Right ventricle myocardium superior (tissue), 1 donor: ENCODE results near the gene HLX. TPM values are rescaled to one million over a fixed set of nuclear protein-coding genes. Genes with fewer than 3 reads are reported as not detected.

ENCODE experiments used
- ATAC-seq: fragments of 200-7000 bp; cut with Tn5 transposase; one replicate; pipeline ENCODE4 v1.9.1; 2020; ENCODE audit warnings: mild to moderate bottlenecking; ENCODE audit not compliant: poor library complexity
- DNase-seq: peaks from one replicate; pipeline ENCODE4 v3.0.0-alpha.2; 2020
- intact Hi-C: fragments of 100-400 bp; cut with DNase I; formaldehyde crosslinking; loops from one replicate; pipeline ENCODE4 v1.11.2; 2022
- long read RNA-seq: library from polyadenylated mRNA; unstranded; transcript quantifications from one replicate; pipeline ENCODE4 v2.0.0, GENCODE V29; 2021
- total RNA-seq: library from RNA; stranded (reverse); fragmentation: NEBNext Ultra II Directional; extraction: Animal tissue kit (Norgen Biotek cat#: 25700); gene quantifications from one replicate; pipeline ENCODE4 v1.2.1, GENCODE V29; 2021
- donor health status: DM: no; HTN: yes; CAD: no; lungs with severe emphysema.

Gene HLX
- 5.6 TPM for total RNA-seq
- long read RNA-seq, transcript HLX-201 (4 exons, 2,280 nt): major isoform, 8 of 9 reads
- long read RNA-seq, partial matches to known transcripts: 0 of 9 reads
- long read RNA-seq, other reads (novel, unspliced or antisense): 1 of 9 reads

GRCh38 chr1:220879076-220879508, at the start of gene HLX:
TSS of gene HLX (plus strand) at chr1:220879443. CDS start at chr1:220879858, 415 bp downstream.
- DNase-seq (peak; percentile 95), ATAC-seq (peak; percentile 92)

GRCh38 chr1:220833436-220833835, 45.8 kb upstream of the HLX start:
- DNase-seq: no peak
- intact Hi-C loops: no loop called here
- ATAC-seq: no peak

More at GRCh38 chr1:220879076-220879508, at the start of gene HLX:
- intact Hi-C loops: loop anchor here (10.0 kb wide), 1 partner anchor 396 kb away; no protein-coding TSS in a partner anchor

DNA sequence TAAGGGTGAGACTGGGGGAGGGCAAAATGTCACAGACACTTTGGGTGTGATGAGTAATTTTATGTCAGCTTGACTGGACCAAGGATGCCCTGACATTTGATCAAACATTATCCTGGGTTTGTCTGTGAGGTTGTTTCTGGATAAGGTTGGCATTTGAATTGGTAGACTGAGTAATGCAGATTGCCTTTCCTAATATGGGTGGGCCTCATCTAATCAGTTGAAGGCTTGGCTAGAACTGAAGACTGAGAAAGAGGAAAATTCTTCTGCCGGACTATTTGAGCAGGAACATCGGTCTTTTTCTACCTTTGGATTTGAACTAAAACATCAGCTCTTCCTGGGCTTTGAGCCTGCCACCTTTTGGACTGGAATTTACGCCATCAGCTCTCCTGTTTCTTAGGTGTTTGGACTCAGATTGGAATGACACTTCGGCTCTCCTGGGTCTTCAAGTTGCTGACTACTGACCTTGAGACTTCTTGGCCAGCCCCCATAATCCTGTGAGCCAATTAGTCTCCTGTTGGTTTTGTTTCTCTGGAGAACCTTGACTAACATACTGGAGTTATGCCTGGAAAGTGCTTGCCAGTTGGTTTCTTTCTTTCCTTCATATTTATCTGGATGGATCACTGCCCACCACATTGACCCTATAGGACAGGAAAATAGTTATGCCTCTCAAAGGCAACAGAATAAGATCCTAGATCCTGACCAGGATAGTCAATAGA, 44.9 kb upstream of the HLX start:
- intact Hi-C loops: no loop called here
- DNase-seq: no peak
- ATAC-seq: no peak

DNA sequence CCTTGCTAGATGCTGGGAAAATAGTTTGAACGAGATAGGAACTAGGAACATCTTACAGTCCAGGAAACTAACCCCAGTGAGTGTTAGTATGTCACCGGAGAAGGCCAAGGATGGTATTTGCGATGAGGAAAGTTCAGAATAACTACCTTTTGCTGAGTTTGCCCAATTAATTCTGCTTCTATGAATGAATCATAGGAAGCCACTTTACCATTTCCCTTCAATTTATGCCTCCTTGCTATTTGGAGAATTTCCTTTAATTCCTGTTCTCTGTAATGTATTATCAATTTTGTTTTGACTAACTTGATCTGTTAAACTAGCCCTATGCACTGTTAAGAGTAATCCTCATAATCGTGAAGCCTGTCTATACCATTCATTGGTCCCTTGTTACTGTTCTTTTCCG, 40.7 kb upstream of the HLX start:
- DNase-seq: no peak
- ATAC-seq: no peak
- intact Hi-C loops: no loop called here

DNA sequence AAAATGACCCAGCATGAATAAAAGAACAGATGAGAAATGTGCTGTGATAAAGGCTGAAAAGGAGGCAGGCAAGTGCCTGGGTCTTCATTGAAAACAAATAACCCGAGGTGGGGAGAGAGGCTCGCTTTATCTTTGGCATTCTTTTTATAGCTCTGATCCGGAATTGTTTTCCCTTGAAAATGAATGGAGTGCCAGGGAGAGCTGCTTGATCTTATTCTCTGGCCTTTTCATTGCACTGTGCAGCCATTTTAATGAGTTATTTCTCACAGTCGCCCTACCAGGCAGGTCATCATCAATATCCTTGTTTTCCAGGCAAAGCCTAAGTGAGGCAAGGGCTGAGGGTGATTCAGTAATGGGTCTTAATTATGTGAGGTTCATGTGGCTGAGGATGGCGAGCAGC, 39.8 kb upstream of the HLX start:
- DNase-seq (no peak), ATAC-seq (no peak)
- intact Hi-C loops: no loop called here

GRCh38 chr1:220841293-220841692, 38.0 kb upstream of the HLX start:
- ATAC-seq (no peak), DNase-seq (no peak)
- intact Hi-C loops: no loop called here

DNA sequence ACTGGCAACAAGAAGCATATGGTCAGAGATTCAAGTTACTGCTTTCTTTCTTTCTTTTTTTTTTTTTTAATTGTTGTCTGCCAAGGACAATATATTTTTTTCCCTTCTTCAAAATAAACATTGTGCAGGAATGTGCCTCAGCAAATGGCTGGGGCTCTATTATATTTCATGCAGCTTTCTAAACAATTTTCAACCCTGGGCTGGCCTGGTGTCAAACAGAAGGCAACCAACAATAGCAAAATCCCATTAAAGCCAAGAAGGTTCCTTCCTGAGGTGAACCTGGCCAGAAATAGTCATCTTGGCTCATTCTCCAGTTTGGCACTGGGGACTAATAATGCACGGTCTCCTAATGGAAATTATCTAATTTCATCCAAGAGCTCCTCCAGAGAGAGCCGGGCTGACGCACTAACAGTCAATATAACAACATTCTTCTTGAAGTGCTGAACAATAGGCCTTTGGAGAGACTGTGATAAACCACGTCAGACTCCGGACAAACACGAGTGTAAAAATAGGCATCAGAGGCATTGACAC, 35.7 kb upstream of the HLX start:
- DNase-seq: peak; percentile 58
- ATAC-seq: peak; percentile 94
- intact Hi-C loops: loop anchor here (2.0 kb wide), 1 partner anchor 33 kb away; no protein-coding TSS in a partner anchor

DNA sequence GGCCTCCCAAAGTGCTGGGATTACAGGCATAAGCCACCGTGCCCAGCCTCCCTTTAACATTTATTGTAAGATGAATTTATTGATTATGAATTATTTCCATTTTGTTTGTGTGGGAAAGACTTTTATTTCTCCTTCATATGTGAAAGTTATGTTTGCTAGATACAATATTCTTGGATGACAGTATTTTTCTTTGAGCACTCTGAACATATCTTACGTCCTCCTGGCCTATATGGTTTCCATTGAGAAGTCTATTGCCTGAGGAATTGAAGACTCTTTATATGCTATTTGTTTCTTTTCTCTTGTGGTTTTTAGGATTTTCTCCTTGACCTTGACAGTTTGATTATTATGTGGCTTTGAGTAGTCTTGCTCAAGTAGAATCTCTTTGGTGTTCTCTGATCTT, 26.8 kb upstream of the HLX start:
- DNase-seq: no peak
- intact Hi-C loops: no loop called here
- ATAC-seq: no peak

DNA sequence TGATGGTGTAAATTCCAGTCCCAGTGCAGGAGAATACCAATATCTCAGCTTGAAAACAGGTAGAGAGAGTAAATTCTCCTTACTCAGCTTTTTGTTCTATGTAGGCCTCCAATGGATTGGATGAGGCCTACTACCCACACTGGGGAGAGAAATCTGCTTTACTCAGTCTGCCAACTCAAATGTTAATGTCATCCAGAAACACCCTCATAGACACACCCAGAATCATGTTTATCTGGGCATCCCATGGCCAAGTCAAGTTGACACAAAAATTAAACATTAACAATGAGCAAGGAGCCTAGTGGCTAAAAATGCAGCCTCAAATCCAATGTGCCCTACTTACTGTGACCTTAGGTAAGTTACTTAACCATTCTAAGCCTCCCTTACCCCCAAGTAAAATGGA, 6.9 kb upstream of the HLX start:
- intact Hi-C loops: loop anchor here (5.0 to 10.0 kb wide), 2 partner anchors 403 to 565 kb away; no protein-coding TSS in a partner anchor
- no peak for ATAC-seq

GRCh38 chr1:220873087-220873486, 6.2 kb upstream of the HLX start:
- ATAC-seq (no peak), DNase-seq (no peak)
- intact Hi-C loops: loop anchor here (5.0 to 10.0 kb wide), 2 partner anchors 402 to 564 kb away; no protein-coding TSS in a partner anchor

More for the DNA sequence above, 6.9 kb upstream of the HLX start:
- DNase-seq: no peak

DNA sequence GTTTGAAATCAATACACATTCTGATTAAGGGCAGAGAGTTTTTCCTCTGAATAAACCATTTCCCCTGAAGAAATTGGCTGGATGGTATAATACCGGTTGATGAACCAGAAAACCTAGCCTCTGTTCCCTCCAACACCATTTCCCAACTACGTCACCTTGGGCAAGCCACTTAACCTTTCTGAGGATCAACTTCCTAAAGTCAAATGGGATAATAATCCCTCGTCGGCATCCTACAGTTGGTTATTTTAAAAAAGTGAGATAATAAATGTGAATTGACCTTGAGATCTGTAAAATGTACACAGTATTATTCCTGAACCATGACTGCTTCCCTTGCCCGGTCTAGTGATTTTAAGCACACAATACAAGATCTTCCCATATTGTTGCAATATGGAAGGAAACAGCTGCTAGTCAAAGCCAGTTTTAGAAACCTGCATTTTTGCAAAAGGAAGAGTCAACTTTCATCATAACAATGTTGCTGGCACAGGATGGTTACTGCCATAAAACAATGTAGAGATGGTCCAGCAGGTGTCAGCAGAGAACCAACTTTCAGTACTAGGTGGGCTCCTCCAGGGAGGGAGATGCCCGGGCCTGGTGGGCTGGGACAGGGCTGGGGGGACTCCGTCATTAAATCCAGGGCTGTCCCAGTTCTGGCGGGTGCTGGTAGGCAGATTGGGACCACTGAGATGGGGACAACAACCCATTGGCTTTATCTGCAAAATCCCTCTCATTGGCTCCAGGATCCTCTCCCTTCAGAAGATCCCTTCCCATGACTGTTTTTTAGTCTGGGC, 5.2 kb upstream of the HLX start:
- DNase-seq (no peak), ATAC-seq (peak; percentile 37)
- intact Hi-C loops: loop anchor here (5.0 to 10.0 kb wide), 2 partner anchors 401 to 563 kb away; no protein-coding TSS in a partner anchor

- no peak for ATAC-seq
- intact Hi-C loops: loop anchor here (10.0 kb wide), 1 partner anchor 400 kb away; no protein-coding TSS in a partner anchor
- DNase-seq: no peak
These were observed 4.0 kb upstream of the HLX start for GRCh38 chr1:220875260-220875659.

GRCh38 chr1:220876511-220877376, 2.5 kb upstream of the HLX start:
- intact Hi-C loops: loop anchor here (2.0 to 10.0 kb wide), 2 partner anchors 328 to 398 kb away; no protein-coding TSS in a partner anchor
- peak; percentile 60 for DNase-seq
- ATAC-seq: no peak

DNA sequence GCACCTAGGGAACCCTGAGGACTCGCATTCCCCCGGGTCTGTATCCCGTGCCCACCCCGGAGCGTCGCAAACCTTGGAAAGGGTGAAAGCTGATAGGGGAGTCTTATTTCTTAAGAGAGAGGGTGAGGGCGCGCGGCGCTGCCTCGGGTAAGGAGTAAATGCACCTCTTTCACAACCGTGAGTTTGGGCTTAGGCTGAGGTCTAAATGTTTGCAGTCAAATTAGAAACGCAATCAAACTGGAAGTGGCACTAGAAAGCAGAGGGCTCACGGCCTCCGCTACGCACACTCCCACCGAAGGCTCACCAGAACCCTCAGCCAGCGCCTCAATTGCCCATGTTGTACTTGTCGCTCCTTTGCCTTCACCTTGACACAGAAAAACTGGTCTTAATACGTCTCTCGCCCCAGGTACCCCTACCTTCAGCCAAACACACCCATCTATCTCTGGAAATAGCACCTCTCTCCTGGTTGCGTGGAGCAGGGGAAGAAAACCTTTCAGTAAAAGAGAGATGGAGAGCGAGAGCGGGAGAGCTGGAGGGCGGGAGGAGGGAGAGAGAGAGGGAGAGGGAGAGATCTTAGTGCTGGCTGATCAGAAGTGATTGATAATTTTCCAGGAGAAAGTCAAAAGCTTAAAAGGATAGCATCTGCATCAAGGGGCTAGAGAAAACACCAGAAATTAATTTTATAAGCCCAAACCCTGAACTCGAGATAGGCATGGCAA, 1.7 kb upstream of the HLX start:
- no peak for ATAC-seq
- intact Hi-C loops: loop anchor here (2.0 to 10.0 kb wide), 2 partner anchors 327 to 397 kb away; no protein-coding TSS in a partner anchor
- DNase-seq: peak; percentile 46

GRCh38 chr1:220878191-220879075, 810 bp upstream of the HLX start:
- DNase-seq: peak; percentile 60
- intact Hi-C loops: loop anchor here (10.0 kb wide), 1 partner anchor 396 kb away; no protein-coding TSS in a partner anchor
- ATAC-seq: peak; percentile 9
